IMR-90 (cell line): ENCODE data around the gene UBE2C. TPM values are rescaled to one million over a fixed set of nuclear protein-coding genes. Genes with fewer than 3 reads are reported as not detected.

Experiments
- ATAC-seq: fragments of 200-7000 bp; cut with Tn5 transposase; 2 replicates; pipeline ENCODE4 v1.9.1; 2020; ENCODE audit warnings: low read depth, mild to moderate bottlenecking, moderate library complexity
- BruUV-seq: library from RNA; stranded (reverse); fragments of 400-500 nt; replicated peaks from 2 replicates; lab custom pipeline; 2021; lab: Mats Ljungman, UMichigan
- CTCF ChIA-PET: fragments of 300-600 bp; formaldehyde crosslinking; extraction: SDS; loops from one replicate; lab custom pipeline; 2021; ENCODE audit warnings: antibody characterized with exemption; lab: Yijun Ruan, JAX
- POLR2A ChIA-PET: fragments of 300-600 bp; sonication (Branson Sonifier 250); formaldehyde crosslinking; loops from one replicate; lab custom pipeline; 2022; ENCODE audit warnings: antibody characterized with exemption; ENCODE audit not compliant: unreplicated experiment; lab: Charles Lee
- DNase-seq: peaks from one replicate; pipeline ENCODE4 v3.0.0; 2013
- H2AFZ ChIP-seq: replicated peaks from 2 replicates; pipeline ENCODE3; 2013; ENCODE audit warnings: low read length, mild to moderate bottlenecking; ENCODE audit not compliant: poor library complexity
- H2AK5ac ChIP-seq: 2 replicates; pipeline ENCODE4 v1.6.1; 2013; ENCODE audit warnings: low read depth, low read length, inconsistent platforms
- H2AK9ac ChIP-seq: replicated peaks from 2 replicates; pipeline ENCODE3; 2013; ENCODE audit warnings: mild to moderate bottlenecking, low read depth, low read length, moderate library complexity; ENCODE audit not compliant: poor library complexity
- H2BK120ac ChIP-seq: 2 replicates; pipeline ENCODE4 v1.6.1; 2013; ENCODE audit warnings: low read depth, low read length, inconsistent platforms
- H2BK15ac ChIP-seq: 3 replicates; pipeline ENCODE4 v1.6.1; 2013; ENCODE audit warnings: low read depth, low read length, inconsistent platforms
- H2BK20ac ChIP-seq: 2 replicates; pipeline ENCODE4 v1.6.1; 2013; ENCODE audit warnings: low read depth, mild to moderate bottlenecking, inconsistent platforms, low read length, moderate library complexity
- H2BK5ac ChIP-seq: 2 replicates; pipeline ENCODE4 v1.6.1; 2013; ENCODE audit warnings: mild to moderate bottlenecking, low read depth, low read length, inconsistent platforms; ENCODE audit not compliant: poor library complexity, severe bottlenecking
- H3K14ac ChIP-seq: replicated peaks from 2 replicates; pipeline ENCODE4 v1.6.1; 2013; ENCODE audit warnings: low read depth, low read length, inconsistent platforms
- H3K18ac ChIP-seq: 2 replicates; pipeline ENCODE4 v1.6.1; 2013; ENCODE audit warnings: low read depth, low read length, control low read depth
- H3K23ac ChIP-seq: 2 replicates; pipeline ENCODE4 v1.6.1; 2013; ENCODE audit warnings: low read depth, low read length, inconsistent platforms
- H3K27ac ChIP-seq: 2 replicates; pipeline ENCODE4 v1.5.1; 2013; ENCODE audit warnings: mild to moderate bottlenecking, control low read depth, low read length; ENCODE audit not compliant: insufficient read depth
- H3K27me3 ChIP-seq: 2 replicates; pipeline ENCODE4 v1.6.1; 2013; ENCODE audit warnings: low read length; ENCODE audit not compliant: control insufficient read depth, insufficient read depth
- H3K36me3 ChIP-seq: 2 replicates; pipeline ENCODE4 v1.6.1; 2013; ENCODE audit warnings: low read length, mixed read lengths; ENCODE audit not compliant: control insufficient read depth, insufficient read depth
- H3K4ac ChIP-seq: 2 replicates; pipeline ENCODE4 v1.6.1; 2013; ENCODE audit warnings: low read depth, low read length, inconsistent platforms
- H3K4me1 ChIP-seq: 2 replicates; pipeline ENCODE4 v1.6.1; 2013; ENCODE audit warnings: low read length, mixed read lengths; ENCODE audit not compliant: control insufficient read depth, insufficient read depth
- H3K4me2 ChIP-seq: 2 replicates; pipeline ENCODE4 v1.6.1; 2013; ENCODE audit warnings: low read depth, mild to moderate bottlenecking, control low read depth, low read length, moderate library complexity
- H3K4me3 ChIP-seq: 2 replicates; pipeline ENCODE4 v1.5.1; 2013; ENCODE audit warnings: low read depth, mild to moderate bottlenecking, control low read depth, low read length, moderate library complexity; ENCODE audit not compliant: insufficient read depth
- H3K56ac ChIP-seq: 2 replicates; pipeline ENCODE4 v1.6.1; 2013; ENCODE audit warnings: low read length, inconsistent platforms; ENCODE audit not compliant: insufficient read depth; ENCODE audit errors: extremely low read depth
- H3K79me1 ChIP-seq, 2 experiments: 2 replicates each; pipeline ENCODE4 v1.6.1; 2013; ENCODE audit warnings: low read length in 2 of 2, inconsistent platforms in 1 of 2, low read depth in 1 of 2
- H3K9ac ChIP-seq: 2 replicates; pipeline ENCODE4 v1.6.1; 2013; ENCODE audit warnings: low read depth, low read length, control low read depth
- H3K9me1 ChIP-seq: 2 replicates; pipeline ENCODE4 v1.6.1; 2013; ENCODE audit warnings: low read length, inconsistent platforms; ENCODE audit not compliant: insufficient read depth
- H3K9me3 ChIP-seq: 2 replicates; pipeline ENCODE4 v1.6.1; 2013; ENCODE audit warnings: low read length; ENCODE audit not compliant: control insufficient read depth, insufficient read depth
- H4K20me1 ChIP-seq: 2 replicates; pipeline ENCODE4 v1.6.1; 2013; ENCODE audit warnings: low read length, inconsistent platforms; ENCODE audit not compliant: insufficient read depth
- H4K5ac ChIP-seq: 2 replicates; pipeline ENCODE4 v1.6.1; 2013; ENCODE audit warnings: mild to moderate bottlenecking, low read depth, low read length, control low read depth
- H4K8ac ChIP-seq, 2 experiments: 2 replicates each; pipeline ENCODE4 v1.6.1; 2013; ENCODE audit warnings: low read depth in 2 of 2, low read length in 2 of 2, control low read depth in 1 of 2, inconsistent platforms in 1 of 2
- H4K91ac ChIP-seq: 2 replicates; pipeline ENCODE4 v1.6.1; 2013; ENCODE audit warnings: low read depth, low read length, inconsistent platforms; ENCODE audit not compliant: insufficient read depth
- BHLHE40 ChIP-seq: fragments of 150-350 bp; IDR thresholded peaks from 2 replicates; pipeline ENCODE4 v1.6.1; 2016; ENCODE audit warnings: mild to moderate bottlenecking, low read depth, low read length
- CHD1 ChIP-seq: IDR thresholded peaks from 2 replicates; pipeline ENCODE4 v1.6.1; 2012; ENCODE audit warnings: low read depth, low read length, improper control_type of control experiment
- MAFK ChIP-seq: IDR thresholded peaks from 2 replicates; pipeline ENCODE4 v1.6.1; 2012; ENCODE audit warnings: low read depth, low read length, improper control_type of control experiment
- MAZ ChIP-seq: IDR thresholded peaks from 2 replicates; pipeline ENCODE4 v1.6.1; 2012; ENCODE audit warnings: low read depth, mild to moderate bottlenecking, low read length, improper control_type of control experiment, moderate library complexity, borderline replicate concordance
- NFE2L2 ChIP-seq: fragments of 150-350 bp; IDR thresholded peaks from 2 replicates; pipeline ENCODE4 v1.6.1; 2016; ENCODE audit warnings: low read depth, mild to moderate bottlenecking, low read length
- POLR2A ChIP-seq: IDR thresholded peaks from 2 replicates; pipeline ENCODE4 v1.6.1; 2012; ENCODE audit warnings: mild to moderate bottlenecking, low read depth, low read length
- RCOR1 ChIP-seq: IDR thresholded peaks from 2 replicates; pipeline ENCODE4 v1.6.1; 2012; ENCODE audit warnings: mild to moderate bottlenecking, low read length, improper control_type of control experiment; ENCODE audit not compliant: insufficient replicate concordance
- RFX5 ChIP-seq: IDR thresholded peaks from 2 replicates; pipeline ENCODE4 v1.8.0; 2012; ENCODE audit warnings: low read depth, mild to moderate bottlenecking, low read length, moderate library complexity
- SMC3 ChIP-seq: fragments of 150-350 bp; IDR thresholded peaks from 2 replicates; pipeline ENCODE4 v1.6.1; 2016; ENCODE audit warnings: low read depth, mild to moderate bottlenecking, antibody characterized with exemption, low read length, moderate library complexity
- WGBS, 2 experiments: methylation state at CpG; one replicate each; pipeline versions ENCODE4 v1.1.5 to v1.1.7; 2013; ENCODE audit warnings: missing lambda C conversion rate in 2 of 2; ENCODE audit not compliant: insufficient read length in 1 of 2; ENCODE audit errors: extremely low coverage in 2 of 2; 5-methylcytosine and 5-hydroxymethylcytosine counted together
- dilution Hi-C: fragments of 300-500 bp; cut with HindIII; formaldehyde crosslinking; loops from one replicate; pipeline ENCODE4 v1.14.3; 2018; ENCODE audit warnings: low sequenced_read_pairs; ENCODE audit not compliant: unreplicated experiment
- in situ Hi-C: fragments of 300-500 bp; cut with MboI; formaldehyde crosslinking; loops from 3 replicates; pipeline ENCODE4 v1.14.3; 2019; ENCODE audit warnings: low sequenced_read_pairs, inconsistent platforms, mixed read lengths
- intact Hi-C: fragments of 100-400 bp; cut with micrococcal nuclease; formaldehyde crosslinking; loops from 2 replicates; pipeline ENCODE4 v1.10.0; 2022
- polyA plus RNA-seq, 3 experiments: library from polyadenylated mRNA; depleted of rRNA; stranded (reverse); fragments of >200 nt; gene quantifications; 2 replicates each; pipeline ENCODE4 v1.2.3, GENCODE V29; 2012; ENCODE audit warnings: low replicate concordance in 1 of 3
- total RNA-seq: library from RNA; depleted of rRNA; stranded (reverse); fragments of >200 nt; gene quantifications from 2 replicates; pipeline ENCODE4 v1.2.3, GENCODE V29; 2012
- TF ChIP-seq, protein P1 (sequence below): conservative IDR thresholded peaks from 2 replicates; pipeline ENCODE4 v1.5.1; 2012; ENCODE audit warnings: mild to moderate bottlenecking, low read depth, low read length, improper control_type of control experiment
- TF ChIP-seq, protein P2 (sequence below): fragments of 150-350 bp; IDR thresholded peaks from 2 replicates; pipeline ENCODE4 v1.6.1; 2017; ENCODE audit warnings: mild to moderate bottlenecking, antibody characterized with exemption, low read length, low read depth

The UBE2C gene
- total and polyA plus RNA-seq, 2 of the 4 experiments (the other 2 are of a cell fraction): 43.4 to 120 TPM

DNA sequence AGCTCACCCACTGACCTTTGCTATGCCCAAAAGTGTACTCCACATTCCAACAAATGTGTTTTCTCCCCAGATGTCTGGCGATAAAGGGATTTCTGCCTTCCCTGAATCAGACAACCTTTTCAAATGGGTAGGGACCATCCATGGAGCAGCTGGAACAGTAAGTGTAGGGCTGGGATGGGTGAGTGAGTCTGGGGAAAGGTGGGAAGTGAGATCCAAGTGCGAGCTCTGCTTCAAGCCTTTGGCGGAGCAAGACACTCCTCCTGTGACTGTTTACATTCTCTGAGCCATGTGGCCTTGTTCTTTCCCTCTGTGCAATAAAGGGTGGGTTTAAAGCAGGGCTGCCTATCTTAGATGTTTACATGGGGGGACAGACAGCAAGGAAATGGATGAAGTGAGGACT is 1.9 kb downstream of the UBE2C start:
- Histone ChIP-seq H3K27ac (no peak overlapping the region), H2AFZ (no peak overlapping the region), H3K56ac (no peak overlapping the region), H4K5ac (no peak overlapping the region), H4K8ac (no peak overlapping the region), H3K27me3 (no peaks in the 10 kb centered on the region), H3K9me3 (no peaks in the 10 kb centered on the region), H3K36me3 (peaks cover 15% of the 10 kb centered on the region), H3K9ac (no peak overlapping the region), H3K23ac (no peak overlapping the region), H3K4me1 (peaks cover 17% of the 10 kb centered on the region), H2BK20ac (no peak overlapping the region), H2BK120ac (no peak overlapping the region), H3K4me3 (no peak overlapping the region), H4K20me1 (peaks cover 12% of the 10 kb centered on the region; the same call in 1 of the 2 replicates), H3K4me2 (no peak overlapping the region), H2BK15ac (no peak overlapping the region), H3K14ac (no peak overlapping the region), H3K79me1 (peaks cover 19 to 42% of the 10 kb centered on the region in 2 experiments), H3K18ac (no peak overlapping the region), H4K91ac (no peak overlapping the region), H2AK9ac (no peak overlapping the region), H3K4ac (no peak overlapping the region), H3K9me1 (peaks cover 12% of the 10 kb centered on the region; the same call in 1 of the 2 replicates), H2BK5ac (no peak overlapping the region), H2AK5ac (no peak overlapping the region)
- in situ Hi-C loops (no loop called here), intact Hi-C loops (no loop called here), dilution Hi-C loops (no loop called here)
- TF ChIP-seq RCOR1 (no peak), MAZ (no peak), POLR2A (no peak), NFE2L2 (no peak), CHD1 (no peak), MAFK (no peak), SMC3 (no peak), RFX5 (no peak), BHLHE40 (no peak)
- TF ChIP-seq, protein P1, sequence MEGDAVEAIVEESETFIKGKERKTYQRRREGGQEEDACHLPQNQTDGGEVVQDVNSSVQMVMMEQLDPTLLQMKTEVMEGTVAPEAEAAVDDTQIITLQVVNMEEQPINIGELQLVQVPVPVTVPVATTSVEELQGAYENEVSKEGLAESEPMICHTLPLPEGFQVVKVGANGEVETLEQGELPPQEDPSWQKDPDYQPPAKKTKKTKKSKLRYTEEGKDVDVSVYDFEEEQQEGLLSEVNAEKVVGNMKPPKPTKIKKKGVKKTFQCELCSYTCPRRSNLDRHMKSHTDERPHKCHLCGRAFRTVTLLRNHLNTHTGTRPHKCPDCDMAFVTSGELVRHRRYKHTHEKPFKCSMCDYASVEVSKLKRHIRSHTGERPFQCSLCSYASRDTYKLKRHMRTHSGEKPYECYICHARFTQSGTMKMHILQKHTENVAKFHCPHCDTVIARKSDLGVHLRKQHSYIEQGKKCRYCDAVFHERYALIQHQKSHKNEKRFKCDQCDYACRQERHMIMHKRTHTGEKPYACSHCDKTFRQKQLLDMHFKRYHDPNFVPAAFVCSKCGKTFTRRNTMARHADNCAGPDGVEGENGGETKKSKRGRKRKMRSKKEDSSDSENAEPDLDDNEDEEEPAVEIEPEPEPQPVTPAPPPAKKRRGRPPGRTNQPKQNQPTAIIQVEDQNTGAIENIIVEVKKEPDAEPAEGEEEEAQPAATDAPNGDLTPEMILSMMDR: no peak
- TF ChIP-seq, protein P2, sequence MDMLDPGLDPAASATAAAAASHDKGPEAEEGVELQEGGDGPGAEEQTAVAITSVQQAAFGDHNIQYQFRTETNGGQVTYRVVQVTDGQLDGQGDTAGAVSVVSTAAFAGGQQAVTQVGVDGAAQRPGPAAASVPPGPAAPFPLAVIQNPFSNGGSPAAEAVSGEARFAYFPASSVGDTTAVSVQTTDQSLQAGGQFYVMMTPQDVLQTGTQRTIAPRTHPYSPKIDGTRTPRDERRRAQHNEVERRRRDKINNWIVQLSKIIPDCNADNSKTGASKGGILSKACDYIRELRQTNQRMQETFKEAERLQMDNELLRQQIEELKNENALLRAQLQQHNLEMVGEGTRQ: no peak
- ChIA-PET POLR2A (no interaction called here), CTCF (interaction anchor here (0.6 kb wide), 1 partner anchor 1091 kb away, joined by 4 read pairs; no protein-coding TSS in a partner anchor)
- BruUV-seq: no TSS peak
- WGBS, 2 experiments: no CpG with 5 or more reads among the region's 3 CpGs
- peak; percentile 39 for DNase-seq
- ATAC-seq: no peak
